K562 (cell line): ENCODE data around the gene CEP192. TPM values are rescaled to one million over a fixed set of nuclear protein-coding genes. Genes with fewer than 3 reads are reported as not detected.

Experiments
- ATAC-seq: fragments of 200-7000 bp; cut with Tn5 transposase; 3 replicates; pipeline ENCODE4 v1.9.1; 2020; ENCODE audit warnings: moderate library complexity
- BruUV-seq: library from RNA; stranded (reverse); fragments of 400-500 nt; replicated peaks from 2 replicates; lab custom pipeline; 2021; lab: Mats Ljungman, UMichigan
- CTCF ChIA-PET: fragments of 300-600 bp; formaldehyde crosslinking; extraction: SDS; loops from one replicate; lab custom pipeline; 2021; ENCODE audit warnings: low intra/inter-chr PET ratio; lab: Yijun Ruan, JAX
- POLR2A ChIA-PET: fragments of 300-600, 350-650 bp; sonication (Branson Sonifier 250); formaldehyde crosslinking; extraction: SDS; loops from one replicate; lab custom pipeline; 2021; ENCODE audit warnings: antibody characterized with exemption, inconsistent platforms; lab: Yijun Ruan, JAX
- DNase-seq, 4 experiments: peaks; one replicate each; pipeline versions ENCODE4 v3.0.0 to v3.0.0-alpha.2; 2011 to 2018; ENCODE audit warnings: low spot score in 3 of 4, mixed read lengths in 3 of 4; ENCODE audit errors: extremely low read depth in 1 of 4
- FAIRE-seq: peaks from 2 replicates; lab custom pipeline; 2011; peaks lifted over from hg19 to GRCh38; lab: Jason Lieb, UNC
- H2AFZ ChIP-seq: 2 replicates; pipeline ENCODE4 v1.6.0; 2011; ENCODE audit warnings: low read depth, low read length, control low read depth, inconsistent platforms
- H3K27ac ChIP-seq: fragments of 200-600 bp; 3 replicates; pipeline ENCODE4 v1.8.0; 2011; ENCODE audit warnings: low read depth, mild to moderate bottlenecking, control low read depth, inconsistent platforms, low read length, moderate library complexity, mixed read lengths; ENCODE audit errors: extremely low read depth
- H3K27me3 ChIP-seq, 2 experiments: fragments of 300-600 bp in 1 of 2; 2 replicates in 1 of 2; 3 replicates in 1 of 2; pipeline versions ENCODE4 v1.6.0 to v1.8.0; 2011; ENCODE audit warnings: inconsistent platforms in 2 of 2, low read length in 2 of 2, mild to moderate bottlenecking in 1 of 2, mixed read lengths in 1 of 2, moderate library complexity in 1 of 2; ENCODE audit not compliant: control insufficient read depth in 2 of 2, insufficient read depth in 2 of 2
- H3K36me3 ChIP-seq: fragments of 300-600 bp; 3 replicates; pipeline ENCODE4 v1.8.0; 2011; ENCODE audit warnings: mild to moderate bottlenecking, low read length, inconsistent platforms; ENCODE audit not compliant: control insufficient read depth, insufficient read depth
- H3K4me1 ChIP-seq, 2 experiments: fragments of 200-600 bp in 1 of 2; replicated peaks in 1 of 2; 2 replicates in 1 of 2; 3 replicates in 1 of 2; pipeline versions ENCODE4 v1.5.1 to v1.8.0; 2011; ENCODE audit warnings: inconsistent platforms in 2 of 2, low read length in 2 of 2, mild to moderate bottlenecking in 1 of 2, mixed read lengths in 1 of 2, moderate library complexity in 1 of 2; ENCODE audit not compliant: control insufficient read depth in 2 of 2, insufficient read depth in 2 of 2
- H3K4me2 ChIP-seq: 2 replicates; pipeline ENCODE4 v1.6.1; 2011; ENCODE audit warnings: low read length, control low read depth, inconsistent platforms, mixed read lengths; ENCODE audit not compliant: insufficient read depth
- H3K4me3 ChIP-seq: fragments of 200-600 bp; sonication (generic), shearing (Covaris generic); 2 replicates; pipeline ENCODE4 v1.5.1; 2016; ENCODE audit warnings: control low read depth, inconsistent platforms
- H3K79me2 ChIP-seq: fragments of 200-600 bp; 3 replicates; pipeline ENCODE4 v1.8.0; 2011; ENCODE audit warnings: low read length, inconsistent platforms; ENCODE audit not compliant: control insufficient read depth, insufficient read depth
- H3K9ac ChIP-seq, 2 experiments: 2 replicates each; pipeline versions ENCODE4 v1.6.0 to v1.6.1; 2011; ENCODE audit warnings: low read depth in 2 of 2, low read length in 2 of 2, control low read depth in 1 of 2, inconsistent platforms in 1 of 2, mild to moderate bottlenecking in 1 of 2, mixed read lengths in 1 of 2; ENCODE audit not compliant: insufficient read depth in 1 of 2
- H3K9me1 ChIP-seq: one replicate; pipeline ENCODE4 v1.6.0; 2011; ENCODE audit warnings: inconsistent platforms, mild to moderate bottlenecking, low read length, moderate library complexity; ENCODE audit not compliant: control insufficient read depth, insufficient read depth
- H3K9me3 ChIP-seq: replicated peaks from 2 replicates; pipeline ENCODE4 v1.5.1; 2011; ENCODE audit warnings: low read depth, low read length, inconsistent platforms; ENCODE audit not compliant: control insufficient read depth, insufficient read depth
- H4K20me1 ChIP-seq: replicated peaks from 2 replicates; pipeline ENCODE4 v1.6.1; 2011; ENCODE audit warnings: low read length, inconsistent platforms, mixed read lengths; ENCODE audit not compliant: control insufficient read depth, insufficient read depth
- ETS1 ChIP-seq: conservative IDR thresholded peaks from 2 replicates; pipeline ENCODE4 v1.6.1; 2011; ENCODE audit warnings: low read depth, mild to moderate bottlenecking, low read length; ENCODE audit not compliant: control insufficient read depth
- HBP1 ChIP-seq: fragments of 450-650 bp; formaldehyde crosslinking; IDR thresholded peaks from 2 replicates; pipeline ENCODE4 v1.4.0; 2022; ENCODE audit warnings: missing genetic modification characterization
- MAFK ChIP-seq: IDR thresholded peaks from 2 replicates; pipeline ENCODE4 v1.6.1; 2011; ENCODE audit warnings: low read length, improper control_type of control experiment
- PCBP2 ChIP-seq: fragments of 200-400 bp; formaldehyde crosslinking; IDR thresholded peaks from 2 replicates; pipeline ENCODE4 v1.6.1; 2018; ENCODE audit warnings: low read length, low read depth, mild to moderate bottlenecking, moderate library complexity; ENCODE audit not compliant: poor library complexity, severe bottlenecking
- SMAD2 ChIP-seq: fragments of 150-350 bp; IDR thresholded peaks from 2 replicates; pipeline ENCODE4 v1.6.1; 2014; ENCODE audit warnings: low read depth, mild to moderate bottlenecking, low read length
- SUPT5H ChIP-seq: fragments of 450-650 bp; IDR thresholded peaks from 2 replicates; pipeline ENCODE4 v1.6.1; 2016
- TBP ChIP-seq: optimal IDR thresholded peaks from 2 replicates; pipeline ENCODE3; 2011; ENCODE audit warnings: low read depth, low read length, improper control_type of control experiment
- ZNF324 ChIP-seq: fragments of 250-450 bp; sonication (Bioruptor Pico); IDR thresholded peaks from 2 replicates; pipeline ENCODE4 v1.4.0; 2020; ENCODE audit warnings: mild to moderate bottlenecking
- ZNF592 ChIP-seq: fragments of 450-650 bp; IDR thresholded peaks from 2 replicates; pipeline ENCODE4 v1.6.1; 2017; ENCODE audit warnings: antibody characterized with exemption, mild to moderate bottlenecking
- ZNF644 ChIP-seq: fragments of 200-800 bp; sonication (Bioruptor generic); IDR thresholded peaks from 2 replicates; pipeline ENCODE4 v1.6.1; 2016; ENCODE audit warnings: low read depth, missing genetic modification characterization, missing compliant biosample characterization
- WGBS: fragments of 100-300 bp; shearing (Covaris generic); methylation state at CpG from one replicate; pipeline ENCODE4 v1.1.6; 2016; ENCODE audit warnings: low coverage, mixed read lengths; ENCODE audit not compliant: insufficient coverage; ENCODE audit errors: missing lambda C conversion rate; 5-methylcytosine and 5-hydroxymethylcytosine counted together
- in situ Hi-C: fragments of 300-500 bp; cut with MboI; formaldehyde crosslinking; loops from 4 replicates; pipeline ENCODE4 v1.15.0; 2018; ENCODE audit warnings: inconsistent platforms, mixed read lengths
- intact Hi-C: fragments of 100-400 bp; cut with micrococcal nuclease; formaldehyde crosslinking; loops from 2 replicates; pipeline ENCODE4 v1.14.2; 2022
- polyA plus RNA-seq, 8 experiments: library from polyadenylated mRNA; depleted of rRNA in 4 of 8; stranded (reverse) in 5 of 8; unstranded in 3 of 8; fragments of >200 nt; fragmentation: Nextera tagmentation in 2 of 8; fragmentation: Illumina TruSeq in 1 of 8; extraction: Ambion mirVana in 2 of 8; extraction: Trizol in 1 of 8; gene quantifications; 2 replicates each; pipeline versions ENCODE4 v1.2.1 to v1.2.3, GENCODE V29; 2011 to 2014; ENCODE audit warnings: inconsistent platforms in 1 of 8, missing spikeins in 1 of 8
- total RNA-seq, 7 experiments: library from RNA; depleted of rRNA in 6 of 7; stranded (reverse); fragments of >200 nt in 6 of 7; fragmentation: Illumina TruSeq in 2 of 7; extraction: Trizol in 2 of 7; gene quantifications; 2 replicates each; pipeline versions ENCODE4 v1.2.1 to v1.2.3, GENCODE V29; 2011 to 2021; ENCODE audit warnings: low replicate concordance in 1 of 7

The CEP192 gene
- total and polyA plus RNA-seq, 9 of the 15 experiments (the other 6 are each of a cell fraction or from before 2014, with no cell fraction given) = 14.4 to 54.4 (median 35.8) TPM

GRCh38 chr18:12944709-12945108 is 46.5 kb upstream of the CEP192 start:
- ChIA-PET POLR2A (interaction anchor here (0.6 to 1.5 kb wide), 3 partner anchors 9 to 69 kb away, joined by 3 to 6 read pairs (median 4); no protein-coding TSS in a partner anchor), CTCF (no interaction called here)
- intact Hi-C loops (no loop called here), in situ Hi-C loops (loop anchor here (5.0 kb wide), 1 partner anchor 547 kb away; no protein-coding TSS in a partner anchor)
- DNase-seq = no peak
- no TSS peak for BruUV-seq
- no peak overlapping the region for H3K4me2 ChIP-seq
- H3K27me3 ChIP-seq = no peaks in the 10 kb centered on the region
- peaks cover 11 to 27% of the 10 kb centered on the region in 2 experiments; a peak in 4 of 5 replicates for H3K4me1 ChIP-seq
- peaks cover 9% of the 10 kb centered on the region; the same call in 2 of the 3 replicates for H3K36me3 ChIP-seq
- H3K9me1 ChIP-seq = no peaks in the 10 kb centered on the region
- H3K9ac ChIP-seq = peak overlapping the region in 1 of 2 experiments; percentile 24; a peak in 1 of 4 replicates
- ATAC-seq = no peak
- no peaks in the 10 kb centered on the region for H4K20me1 ChIP-seq
- H3K79me2 ChIP-seq = peaks cover 35% of the 10 kb centered on the region
- no peak overlapping the region for H3K27ac ChIP-seq
- H2AFZ ChIP-seq = no peak overlapping the region
- H3K9me3 ChIP-seq = peaks cover 4% of the 10 kb centered on the region
- no peak for FAIRE-seq
- WGBS = 67% methylated on average over 4 of the region's 4 CpGs
- TF ChIP-seq HBP1 (no peak), SMAD2 (no peak), ZNF324 (no peak), SUPT5H (no peak), PCBP2 (no peak), ZNF644 (no peak), TBP (no peak), MAFK (no peak), ZNF592 (no peak), ETS1 (no peak)
- no peak overlapping the region for H3K4me3 ChIP-seq
